ENCODE results near the gene CACNB2. TPM values are rescaled to one million over a fixed set of nuclear protein-coding genes. Genes with fewer than 3 reads are reported as not detected.

CACNB2 gene
- total and polyA plus RNA-seq, 2 of the 13 experiments (the other 11 are each of a cell fraction or from before 2014, with no cell fraction given) = not detected

GRCh38 chr10:18472977-18473376 is 332.8 kb downstream of the CACNB2 start:
- intact Hi-C loops (cut with micrococcal nuclease; ENCODE audit: unreplicated experiment) (no loop called here), in situ Hi-C loops (cut with HindIII; ENCODE audit: extremely low pct_ligation_motif_present, low pct_unique_long_range_greater_than_20kb) (no loop called here)
- Histone ChIP-seq H3K27ac (ENCODE audit: extremely low read length, insufficient read depth, low read length) (no peak overlapping the region), H2AFZ (ENCODE audit: low read length) (no peak overlapping the region), H3K9me3 (ENCODE audit: low read length) (no peaks in the 10 kb centered on the region), H3K36me3 (replicated peaks in 1 of 2; ENCODE audit: control insufficient read depth in 1 of 2, insufficient read depth in 2 of 2, low read length in 2 of 2) (no peaks in the 10 kb centered on the region), H3K27me3 (ENCODE audit: control insufficient read depth in 1 of 2, insufficient read depth in 2 of 2, low read length in 2 of 2) (peaks cover 0 to 4% of the 10 kb centered on the region in 2 experiments; a peak in 1 of 5 replicates), H3K4me1 (ENCODE audit: insufficient read depth, low read length) (no peaks in the 10 kb centered on the region), H3K4me3 (replicated peaks in 1 of 3; ENCODE audit: insufficient read depth in 1 of 3, low read depth in 2 of 3, low read length in 3 of 3) (no peak overlapping the region), H3K79me2 (ENCODE audit: insufficient read depth, low read length) (no peaks in the 10 kb centered on the region), H3K9ac (ENCODE audit: insufficient read depth, low read depth, low read length) (no peak overlapping the region), H3K4me2 (ENCODE audit: low read depth, low read length) (no peak overlapping the region), H4K20me1 (ENCODE audit: insufficient read depth, low read length) (no peaks in the 10 kb centered on the region)
- CTCF ChIA-PET (ENCODE audit: low intra/inter-chr PET ratio, low total read pairs) = no interaction called here
- BruUV-seq (replicated peaks) = no TSS peak
- ATAC-seq (no peak), DNase-seq (ENCODE audit: low spot score) (no peak), FAIRE-seq (no peak)
- WGBS (ENCODE audit: low lambda C conversion rate) = 43% methylated on average over 5 of the region's 5 CpGs
- TF ChIP-seq, protein P1, sequence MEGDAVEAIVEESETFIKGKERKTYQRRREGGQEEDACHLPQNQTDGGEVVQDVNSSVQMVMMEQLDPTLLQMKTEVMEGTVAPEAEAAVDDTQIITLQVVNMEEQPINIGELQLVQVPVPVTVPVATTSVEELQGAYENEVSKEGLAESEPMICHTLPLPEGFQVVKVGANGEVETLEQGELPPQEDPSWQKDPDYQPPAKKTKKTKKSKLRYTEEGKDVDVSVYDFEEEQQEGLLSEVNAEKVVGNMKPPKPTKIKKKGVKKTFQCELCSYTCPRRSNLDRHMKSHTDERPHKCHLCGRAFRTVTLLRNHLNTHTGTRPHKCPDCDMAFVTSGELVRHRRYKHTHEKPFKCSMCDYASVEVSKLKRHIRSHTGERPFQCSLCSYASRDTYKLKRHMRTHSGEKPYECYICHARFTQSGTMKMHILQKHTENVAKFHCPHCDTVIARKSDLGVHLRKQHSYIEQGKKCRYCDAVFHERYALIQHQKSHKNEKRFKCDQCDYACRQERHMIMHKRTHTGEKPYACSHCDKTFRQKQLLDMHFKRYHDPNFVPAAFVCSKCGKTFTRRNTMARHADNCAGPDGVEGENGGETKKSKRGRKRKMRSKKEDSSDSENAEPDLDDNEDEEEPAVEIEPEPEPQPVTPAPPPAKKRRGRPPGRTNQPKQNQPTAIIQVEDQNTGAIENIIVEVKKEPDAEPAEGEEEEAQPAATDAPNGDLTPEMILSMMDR (CRISPR knock-in tag; IDR thresholded peaks at IDR 0.05) = peak; percentile 32
- TF ChIP-seq MYNN (CRISPR knock-in tag; IDR thresholded peaks at IDR 0.05; ENCODE audit: low read depth) = no peak
- POLR2A ChIA-PET = no interaction called here

DNA sequence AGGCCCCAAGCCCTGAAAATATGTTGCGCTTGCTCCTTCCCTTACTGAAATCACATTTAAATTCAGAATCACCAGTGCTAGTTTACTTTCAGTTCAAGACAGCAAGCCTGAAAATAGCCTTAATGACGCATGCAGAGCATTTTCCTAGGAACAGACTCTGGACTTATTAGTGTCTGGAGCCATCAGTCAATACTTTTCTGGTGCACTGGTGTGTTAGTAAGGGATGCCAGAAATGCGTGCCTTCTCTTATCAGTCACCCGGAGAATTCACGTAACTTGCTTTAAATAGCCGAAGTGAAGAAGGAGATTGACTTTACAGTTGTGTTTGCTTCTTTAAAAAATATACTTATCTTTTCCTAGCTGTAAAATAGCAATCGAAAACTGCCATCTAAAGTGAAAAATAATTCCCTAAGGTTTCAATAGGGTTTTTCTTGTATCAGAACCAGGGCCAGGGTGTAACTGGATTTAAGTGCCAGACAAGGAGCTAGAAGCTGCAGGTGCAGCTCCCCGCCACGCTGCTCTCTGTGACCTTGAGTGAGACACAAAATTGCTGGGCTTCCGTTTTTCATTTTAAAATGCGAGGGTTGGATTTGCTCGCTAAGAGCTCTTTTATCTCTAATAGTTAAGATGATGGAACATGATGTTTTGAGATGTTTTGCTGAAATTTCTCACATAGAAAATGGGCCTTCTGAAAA is 333.3 kb downstream of the CACNB2 start:
- Histone ChIP-seq H3K4me2 (ENCODE audit: low read depth, low read length) (no peak overlapping the region), H4K20me1 (ENCODE audit: insufficient read depth, low read length) (no peaks in the 10 kb centered on the region), H3K27me3 (ENCODE audit: control insufficient read depth in 1 of 2, insufficient read depth in 2 of 2, low read length in 2 of 2) (peaks cover 0 to 4% of the 10 kb centered on the region in 2 experiments; a peak in 1 of 5 replicates), H3K9ac (ENCODE audit: insufficient read depth, low read depth, low read length) (no peak overlapping the region), H3K4me1 (ENCODE audit: insufficient read depth, low read length) (no peaks in the 10 kb centered on the region), H3K9me3 (ENCODE audit: low read length) (no peaks in the 10 kb centered on the region), H3K36me3 (replicated peaks in 1 of 2; ENCODE audit: control insufficient read depth in 1 of 2, insufficient read depth in 2 of 2, low read length in 2 of 2) (no peaks in the 10 kb centered on the region), H3K27ac (ENCODE audit: extremely low read length, insufficient read depth, low read length) (no peak overlapping the region), H3K79me2 (ENCODE audit: insufficient read depth, low read length) (no peaks in the 10 kb centered on the region), H3K4me3 (replicated peaks in 1 of 3; ENCODE audit: insufficient read depth in 1 of 3, low read depth in 2 of 3, low read length in 3 of 3) (no peak overlapping the region), H2AFZ (ENCODE audit: low read length) (no peak overlapping the region)
- WGBS (ENCODE audit: low lambda C conversion rate) = 30% methylated on average over 12 of the region's 12 CpGs
- in situ Hi-C loops (cut with HindIII; ENCODE audit: extremely low pct_ligation_motif_present, low pct_unique_long_range_greater_than_20kb) (no loop called here), intact Hi-C loops (cut with micrococcal nuclease; ENCODE audit: unreplicated experiment) (no loop called here)
- no TSS peak for BruUV-seq (replicated peaks)
- DNase-seq (ENCODE audit: low spot score) (no peak), ATAC-seq (no peak), FAIRE-seq (no peak)
- POLR2A ChIA-PET = no interaction called here
- no peak for TF ChIP-seq ZSCAN22 (CRISPR knock-in tag; IDR thresholded peaks at IDR 0.05)
- TF ChIP-seq ZNF598 (CRISPR knock-in tag; IDR thresholded peaks at IDR 0.05; ENCODE audit: borderline replicate concordance) = no peak
- no peak for TF ChIP-seq ZGPAT (CRISPR knock-in tag; IDR thresholded peaks at IDR 0.05)
- no peak for TF ChIP-seq MTA1 (CRISPR knock-in tag; IDR thresholded peaks at IDR 0.05; ENCODE audit: borderline replicate concordance)
- TF ChIP-seq BHLHE40 (IDR thresholded peaks at IDR 0.05; ENCODE audit: low read length) = no peak
- no peak for TF ChIP-seq NFE2L2 (IDR thresholded peaks at IDR 0.05; ENCODE audit: low read length)
- TF ChIP-seq MED8 (CRISPR knock-in tag; IDR thresholded peaks at IDR 0.05; ENCODE audit: insufficient replicate concordance) = no peak
- no peak for TF ChIP-seq KDM3A (CRISPR knock-in tag; IDR thresholded peaks at IDR 0.05; ENCODE audit: low read depth)
- TF ChIP-seq PHF8 (CRISPR knock-in tag; IDR thresholded peaks at IDR 0.05) = no peak
- no peak for TF ChIP-seq ZNF513 (CRISPR knock-in tag; conservative IDR thresholded peaks at IDR 0.05)
- no peak for TF ChIP-seq ZBTB8A (CRISPR knock-in tag; IDR thresholded peaks at IDR 0.05; ENCODE audit: borderline replicate concordance, low read depth)
- CTCF ChIA-PET (ENCODE audit: low intra/inter-chr PET ratio, low total read pairs) = no interaction called here
